ENCODE measurements around the gene KLK10. TPM values are rescaled to one million over a fixed set of nuclear protein-coding genes. Genes with fewer than 3 reads are reported as not detected.

The KLK10 gene
- total RNA-seq, 1 donor from 2014 or later = not detected

GRCh38 chr19:51024924-51025323, 5.4 kb upstream of the KLK10 start:
- no peaks in the 10 kb centered on the region for H3K9me3 Mint-ChIP-seq (ENCODE audit: low read depth)
- peaks cover 27% of the 10 kb centered on the region for H3K27me3 Mint-ChIP-seq (ENCODE audit: low read depth)
- H3K4me1 Mint-ChIP-seq (ENCODE audit: low read depth) = no peaks in the 10 kb centered on the region
- no peak for DNase-seq (ENCODE audit: low spot score)
- no peak for TF ChIP-seq CTCF (IDR thresholded peaks at IDR 0.05)
- H3K27ac Mint-ChIP-seq (ENCODE audit: unreplicated experiment) = no peak overlapping the region
- no peaks in the 10 kb centered on the region for H3K36me3 Mint-ChIP-seq (ENCODE audit: low read depth)
- H3K4me3 Mint-ChIP-seq (ENCODE audit: unreplicated experiment) = no peak overlapping the region

GRCh38 chr19:51023946-51024345, 4.4 kb upstream of the KLK10 start:
- no peak for DNase-seq (ENCODE audit: low spot score)
- Mint-ChIP-seq H3K4me3 (ENCODE audit: unreplicated experiment) (no peak overlapping the region), H3K27ac (ENCODE audit: unreplicated experiment) (no peak overlapping the region), H3K27me3 (ENCODE audit: low read depth) (peaks cover 34% of the 10 kb centered on the region), H3K9me3 (ENCODE audit: low read depth) (no peaks in the 10 kb centered on the region), H3K36me3 (ENCODE audit: low read depth) (no peaks in the 10 kb centered on the region), H3K4me1 (ENCODE audit: low read depth) (no peaks in the 10 kb centered on the region)
- TF ChIP-seq CTCF (IDR thresholded peaks at IDR 0.05) = no peak

DNA sequence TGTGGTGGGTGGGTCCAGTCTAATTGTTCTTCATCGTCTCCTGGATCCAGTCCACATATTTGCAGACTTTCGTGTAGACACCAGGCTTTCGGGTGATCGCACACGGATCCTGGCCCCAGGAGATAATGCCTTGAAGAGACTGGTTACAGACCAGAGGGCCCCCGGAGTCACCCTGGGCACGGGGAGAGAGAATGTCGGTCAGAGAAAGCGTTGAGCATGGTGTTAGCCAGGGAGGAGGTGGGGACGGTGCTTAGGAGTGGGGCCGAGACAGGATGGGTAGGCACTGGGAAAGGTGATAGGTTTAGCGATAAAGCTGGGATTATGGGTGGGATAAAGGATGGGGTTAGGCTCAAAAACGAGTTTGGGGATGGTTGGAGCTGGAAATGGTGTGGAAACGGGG, 3.0 kb upstream of the KLK10 start:
- Mint-ChIP-seq H3K4me1 (ENCODE audit: low read depth) (peaks cover under 1% of the 10 kb centered on the region), H3K27ac (ENCODE audit: unreplicated experiment) (no peak overlapping the region), H3K4me3 (ENCODE audit: unreplicated experiment) (no peak overlapping the region), H3K9me3 (ENCODE audit: low read depth) (no peaks in the 10 kb centered on the region), H3K36me3 (ENCODE audit: low read depth) (peaks cover 2% of the 10 kb centered on the region), H3K27me3 (ENCODE audit: low read depth) (peaks cover 38% of the 10 kb centered on the region)
- DNase-seq (ENCODE audit: low spot score) = no peak
- TF ChIP-seq CTCF (IDR thresholded peaks at IDR 0.05) = no peak

GRCh38 chr19:51020988-51021651, 1.6 kb upstream of the KLK10 start:
- H3K4me3 Mint-ChIP-seq (ENCODE audit: unreplicated experiment) = no peak overlapping the region
- no peak overlapping the region for H3K27ac Mint-ChIP-seq (ENCODE audit: unreplicated experiment)
- H3K9me3 Mint-ChIP-seq (ENCODE audit: low read depth) = no peaks in the 10 kb centered on the region
- DNase-seq (ENCODE audit: low spot score) = no peak
- H3K36me3 Mint-ChIP-seq (ENCODE audit: low read depth) = peaks cover 2% of the 10 kb centered on the region
- peaks cover 43% of the 10 kb centered on the region for H3K27me3 Mint-ChIP-seq (ENCODE audit: low read depth)
- peak; percentile 79 for TF ChIP-seq CTCF (IDR thresholded peaks at IDR 0.05)
- peaks cover 6% of the 10 kb centered on the region for H3K4me1 Mint-ChIP-seq (ENCODE audit: low read depth)

- peaks cover 6% of the 10 kb centered on the region for H3K4me1 Mint-ChIP-seq (ENCODE audit: low read depth)
- peaks cover 60% of the 10 kb centered on the region for H3K27me3 Mint-ChIP-seq (ENCODE audit: low read depth)
- H3K27ac Mint-ChIP-seq (ENCODE audit: unreplicated experiment) = no peak overlapping the region
- H3K36me3 Mint-ChIP-seq (ENCODE audit: low read depth) = peaks cover 2% of the 10 kb centered on the region
- no peak overlapping the region for H3K4me3 Mint-ChIP-seq (ENCODE audit: unreplicated experiment)
- DNase-seq (ENCODE audit: low spot score) = no peak
- no peak for TF ChIP-seq CTCF (IDR thresholded peaks at IDR 0.05)
- H3K9me3 Mint-ChIP-seq (ENCODE audit: low read depth) = no peaks in the 10 kb centered on the region
Observed at GRCh38 chr19:51018745-51019543, 565 bp downstream of the KLK10 start.
